A673 (cell line): ENCODE results near the gene HPS1. TPM values are rescaled to one million over a fixed set of nuclear protein-coding genes. Genes with fewer than 3 reads are reported as not detected.

Source experiments
- BruUV-seq: library from RNA; stranded (reverse); fragments of 400-500 nt; replicated peaks from 2 replicates; lab custom pipeline; 2021; lab: Mats Ljungman, UMichigan
- CTCF ChIA-PET: fragments of 300-600 bp; sonication (Branson Sonifier 250); formaldehyde crosslinking; loops from one replicate; lab custom pipeline; 2022; ENCODE audit warnings: antibody characterized with exemption; lab: Charles Lee
- POLR2A ChIA-PET: fragments of 300-600 bp; sonication (Branson Sonifier 250); formaldehyde crosslinking; loops from one replicate; lab custom pipeline; 2022; ENCODE audit warnings: antibody characterized with exemption; ENCODE audit not compliant: low non-redundant PET; lab: Charles Lee
- DNase-seq: peaks from one replicate; pipeline ENCODE4 v3.0.0-alpha.2; 2015; ENCODE audit warnings: low spot score
- H3K27ac ChIP-seq: fragments of 200-600 bp; sonication (generic); 2 replicates; pipeline ENCODE4 v1.5.1; 2016; ENCODE audit warnings: mixed run types, low read depth, mild to moderate bottlenecking, mixed read lengths, antibody characterized with exemption, low read length; ENCODE audit not compliant: poor library complexity, severe bottlenecking
- H3K27me3 ChIP-seq: fragments of 200-600 bp; sonication (generic); replicated peaks from 2 replicates; pipeline ENCODE4 v1.6.1; 2017; ENCODE audit warnings: mixed run types, low read depth, mild to moderate bottlenecking, mixed read lengths, antibody characterized with exemption, low read length; ENCODE audit not compliant: insufficient read depth, poor library complexity
- H3K36me3 ChIP-seq: fragments of 200-600 bp; sonication (generic); 2 replicates; pipeline ENCODE4 v1.6.1; 2016; ENCODE audit warnings: mixed run types, mild to moderate bottlenecking, mixed read lengths, antibody characterized with exemption, low read length; ENCODE audit not compliant: insufficient read depth, poor library complexity, severe bottlenecking
- H3K4me1 ChIP-seq: fragments of 200-600 bp; sonication (generic); 2 replicates; pipeline ENCODE4 v1.6.1; 2017; ENCODE audit warnings: mixed run types, mild to moderate bottlenecking, mixed read lengths, antibody characterized with exemption, low read length; ENCODE audit not compliant: insufficient read depth, poor library complexity, severe bottlenecking
- H3K4me3 ChIP-seq: fragments of 200-600 bp; sonication (generic); 2 replicates; pipeline ENCODE4 v1.5.1; 2016; ENCODE audit warnings: low read depth, mixed run types, mild to moderate bottlenecking, mixed read lengths, low read length; ENCODE audit not compliant: poor library complexity, severe bottlenecking
- H3K9me3 ChIP-seq: fragments of 200-600 bp; sonication (generic); 2 replicates; pipeline ENCODE4 v1.6.1; 2016; ENCODE audit warnings: mixed run types, low read depth, mild to moderate bottlenecking, mixed read lengths, antibody characterized with exemption, low read length; ENCODE audit not compliant: poor library complexity, severe bottlenecking
- CTCF ChIP-seq: fragments of 300-800, 200-600 bp; sonication (generic); conservative IDR thresholded peaks from 2 replicates; pipeline ENCODE4 v1.5.1; 2017; ENCODE audit warnings: low read depth, mild to moderate bottlenecking, antibody characterized with exemption, low read length, moderate library complexity, mixed read lengths
- EZH2 ChIP-seq: fragments of 200-600 bp; sonication (generic); IDR thresholded peaks from 2 replicates; pipeline ENCODE4 v1.6.1; 2017; ENCODE audit warnings: borderline replicate concordance, low read depth, mild to moderate bottlenecking, mixed read lengths, antibody characterized with exemption, low read length; ENCODE audit not compliant: poor library complexity, severe bottlenecking
- intact Hi-C: fragments of 100-400 bp; cut with micrococcal nuclease; formaldehyde crosslinking; loops from one replicate; pipeline ENCODE4 v1.10.0; 2022; ENCODE audit not compliant: unreplicated experiment
- total RNA-seq: library from RNA; stranded (reverse); gene quantifications from 2 replicates; pipeline ENCODE4 v1.2.3, GENCODE V29; 2021

HPS1 gene
- total RNA-seq, 1 experiment from 2014 or later: 40.6 TPM

GRCh38 chr10:98466861-98467505 is 20.2 kb upstream of the HPS1 start:
- H3K36me3 ChIP-seq: no peaks in the 10 kb centered on the region
- no peak for TF ChIP-seq EZH2
- TF ChIP-seq CTCF: no peak
- H3K27me3 ChIP-seq: peaks cover 32% of the 10 kb centered on the region
- H3K27ac ChIP-seq: no peak overlapping the region
- ChIA-PET CTCF (interaction anchor here (0.5 to 1.4 kb wide), 5 partner anchors 197 to 964 kb away, joined by 3 to 12 read pairs (median 7); no protein-coding TSS in a partner anchor), POLR2A (no interaction called here)
- intact Hi-C loops: loop anchor here (1.0 to 10.0 kb wide), 6 partner anchors 197 to 898 kb away; no protein-coding TSS in a partner anchor
- H3K4me1 ChIP-seq: peaks cover 5% of the 10 kb centered on the region
- H3K9me3 ChIP-seq: no peaks in the 10 kb centered on the region
- no peak overlapping the region for H3K4me3 ChIP-seq
- no peak for DNase-seq
- no TSS peak for BruUV-seq

GRCh38 chr10:98465866-98466265 is 19.1 kb upstream of the HPS1 start:
- CTCF ChIA-PET: no interaction called here
- no TSS peak for BruUV-seq

GRCh38 chr10:98463976-98464754 is 17.4 kb upstream of the HPS1 start:
- no peaks in the 10 kb centered on the region for H3K9me3 ChIP-seq
- no peak overlapping the region for H3K4me3 ChIP-seq
- H3K27me3 ChIP-seq: peaks cover 16% of the 10 kb centered on the region
- ChIA-PET POLR2A (no interaction called here), CTCF (no interaction called here)
- TF ChIP-seq EZH2 (no peak), CTCF (no peak)
- H3K4me1 ChIP-seq: peaks cover 5% of the 10 kb centered on the region
- H3K36me3 ChIP-seq: no peaks in the 10 kb centered on the region
- intact Hi-C loops: loop anchor here (10.0 kb wide), 2 partner anchors 281 to 901 kb away; no protein-coding TSS in a partner anchor
- no TSS peak for BruUV-seq
- DNase-seq: no peak
- H3K27ac ChIP-seq: no peak overlapping the region

More at GRCh38 chr10:98465866-98466265, 19.1 kb upstream of the HPS1 start:
- no peak for TF ChIP-seq EZH2
- TF ChIP-seq CTCF: no peak
- no peaks in the 10 kb centered on the region for H3K36me3 ChIP-seq
- H3K4me3 ChIP-seq: no peak overlapping the region
- no peak overlapping the region for H3K27ac ChIP-seq
- H3K4me1 ChIP-seq: peaks cover 5% of the 10 kb centered on the region
- H3K27me3 ChIP-seq: peaks cover 25% of the 10 kb centered on the region
- intact Hi-C loops: loop anchor here (2.0 to 10.0 kb wide), 4 partner anchors 279 to 899 kb away; no protein-coding TSS in a partner anchor
- DNase-seq: no peak
- H3K9me3 ChIP-seq: no peaks in the 10 kb centered on the region
- POLR2A ChIA-PET: no interaction called here
